GM19452 (cell line): ENCODE measurements around the gene KCTD7.
"Not testable (repeated sequence)": the region's sequence is repeated elsewhere in the genome, so short reads cannot be mapped to it uniquely, and the experiment has no call there.

ENCODE experiments used
- ATAC-seq: cut with Tn5 transposase; IDR thresholded peaks from one replicate; pipeline ENCODE4 v1.9.1; 2021; ENCODE audit not compliant: unreplicated experiment

KCTD7 gene

GRCh38 chr7:66653719-66654274 lies 25.1 kb downstream of the KCTD7 start:
- not testable (repeated sequence) for ATAC-seq

- peak; percentile 92 for ATAC-seq
Observed at GRCh38 chr7:66654275-66655112, 25.8 kb downstream of the KCTD7 start.

- ATAC-seq: not testable (repeated sequence)
Observed at GRCh38 chr7:66655113-66655806, 26.6 kb downstream of the KCTD7 start.

GRCh38 chr7:66655826-66656485 lies 27.3 kb downstream of the KCTD7 start:
- not testable (repeated sequence) for ATAC-seq

GRCh38 chr7:66657798-66658197 lies 29.1 kb downstream of the KCTD7 start:
- ATAC-seq: no peak

- ATAC-seq: no peak
Observed at GRCh38 chr7:66662646-66663264, 34.1 kb downstream of the KCTD7 start.

GRCh38 chr7:66664590-66665293 lies 36.1 kb downstream of the KCTD7 start:
- ATAC-seq: no peak

- ATAC-seq: no peak
Observed at GRCh38 chr7:66666313-66666952, 37.8 kb downstream of the KCTD7 start.

GRCh38 chr7:66667023-66667728 lies 38.5 kb downstream of the KCTD7 start:
- no peak for ATAC-seq

GRCh38 chr7:66668112-66668511 lies 39.4 kb downstream of the KCTD7 start:
- ATAC-seq: no peak

GRCh38 chr7:66668677-66669076 lies 40.0 kb downstream of the KCTD7 start:
- ATAC-seq: no peak

- no peak for ATAC-seq
Observed at GRCh38 chr7:66669088-66669487, 40.4 kb downstream of the KCTD7 start.

- ATAC-seq: no peak
Observed at GRCh38 chr7:66669496-66669895, 40.8 kb downstream of the KCTD7 start.

- ATAC-seq: no peak
Observed at GRCh38 chr7:66671034-66671433, 42.4 kb downstream of the KCTD7 start.

- not testable (repeated sequence) for ATAC-seq
Observed at GRCh38 chr7:66671486-66671885, 42.8 kb downstream of the KCTD7 start.

GRCh38 chr7:66672432-66673123 lies 43.9 kb downstream of the KCTD7 start:
- not testable (repeated sequence) for ATAC-seq

- not testable (repeated sequence) for ATAC-seq
Observed at GRCh38 chr7:66673124-66673640, 44.5 kb downstream of the KCTD7 start.

- no peak for ATAC-seq
Observed at GRCh38 chr7:66679633-66680244, 51.1 kb downstream of the KCTD7 start.
